Upper lobe of left lung (tissue), 6 donors: ENCODE results near the gene NGEF. TPM values are rescaled to one million over a fixed set of nuclear protein-coding genes. Genes with fewer than 3 reads are reported as not detected.

Experiments used
- ATAC-seq, 2 donors: fragments of 200-7000 bp; cut with Tn5 transposase; one replicate each; pipeline ENCODE4 v1.9.1; 2022; ENCODE audit warnings: mild to moderate bottlenecking in 2 of 2, moderate library complexity in 2 of 2; ENCODE audit not compliant: low FRiP score in 2 of 2
- DNase-seq, 2 donors: peaks; one replicate each; pipeline ENCODE4 v3.0.0-alpha.2; 2019 to 2020
- H3K27ac ChIP-seq, 4 donors: fragments of 200-600 bp; sonication (generic); one replicate each; pipeline ENCODE4 v1.5.1; 2016 to 2019
- H3K27me3 ChIP-seq, 4 donors: fragments of 200-600 bp; sonication (generic); one replicate each; pipeline ENCODE4 v1.5.1; 2017 to 2019
- H3K36me3 ChIP-seq, 4 donors: fragments of 200-600 bp; sonication (generic); one replicate each; pipeline ENCODE4 v1.5.1; 2016 to 2019
- H3K4me1 ChIP-seq, 4 donors: fragments of 200-600 bp; sonication (generic); one replicate each; pipeline ENCODE4 v1.5.1; 2018 to 2019
- H3K4me3 ChIP-seq, 4 donors: fragments of 200-600 bp; sonication (generic); one replicate each; pipeline ENCODE4 v1.5.1; 2017 to 2019; ENCODE audit warnings: mild to moderate bottlenecking in 2 of 4, moderate library complexity in 1 of 4
- H3K9me3 ChIP-seq, 4 donors: fragments of 200-600 bp; sonication (generic); one replicate each; pipeline ENCODE4 v1.5.1; 2018 to 2019
- EP300 ChIP-seq, 4 donors: sonication (generic); formaldehyde crosslinking; IDR thresholded peaks; one replicate each; pipeline ENCODE4 v1.5.1; 2017; ENCODE audit warnings: antibody characterized with exemption in 4 of 4, control low read depth in 2 of 4
- POLR2A ChIP-seq, 4 donors: fragments of 450-650 bp; IDR thresholded peaks; one replicate each; pipeline ENCODE4 v1.5.1; 2016 to 2017; ENCODE audit warnings: antibody characterized with exemption in 4 of 4, mild to moderate bottlenecking in 2 of 4
- POLR2AphosphoS5 ChIP-seq, 2 donors: sonication (generic); formaldehyde crosslinking; IDR thresholded peaks; one replicate each; pipeline ENCODE4 v1.5.1; 2017; ENCODE audit warnings: antibody characterized with exemption in 2 of 2
- WGBS, 2 donors: methylation state at CpG; one replicate each; pipeline ENCODE4 v1.1.5; 2017 to 2018; 5-methylcytosine and 5-hydroxymethylcytosine counted together
- total RNA-seq, 6 donors: library from RNA; depleted of rRNA in 4 of 6; stranded (reverse); fragments of >200 nt in 4 of 6; gene quantifications; one replicate each; pipeline versions ENCODE4 v1.1.0 to v1.2.1, GENCODE V29; 2016 to 2021
- TF ChIP-seq, protein P1 (sequence below), 6 experiments: fragments of 450-650 bp in 4 of 6; fragments of 200-600 bp in 2 of 6; sonication (generic) in 2 of 6; IDR thresholded peaks; one replicate each; pipeline ENCODE4 v1.5.1; 2016 to 2019; ENCODE audit warnings: antibody characterized with exemption in 6 of 6
- donor health status: DM: no; HTN: no; CAD: no; lungs with moderate emphysema.
- donor health status: DM: no; HTN: yes; CAD: no; lungs with severe emphysema.

Gene NGEF
- total RNA-seq, 6 donors from 2014 or later, result 0.29 to 6.3 (median 0.98) TPM; not detected in 1

DNA sequence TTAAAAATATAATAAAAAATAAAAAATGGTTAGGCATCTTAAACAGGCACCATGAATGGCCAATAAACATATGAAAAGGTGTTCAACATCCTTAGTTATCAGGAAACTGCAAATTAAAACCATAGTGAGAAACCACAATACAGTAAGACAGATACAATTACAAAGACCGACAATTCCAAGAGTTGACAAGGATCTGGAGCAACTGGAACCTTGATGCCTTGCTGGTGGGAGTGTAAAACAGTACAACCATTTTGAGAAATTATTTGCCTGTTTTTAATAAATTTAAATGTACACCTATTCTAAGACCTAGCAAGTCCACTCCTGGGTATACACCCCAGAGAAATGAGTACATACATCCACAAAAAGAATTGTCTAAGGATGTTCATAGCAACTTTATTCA lies 49.1 kb downstream of the NGEF start:
- Histone ChIP-seq H3K27ac (no peak overlapping the region), H3K4me1 (no peaks in the 10 kb centered on the region), H3K9me3 (peaks cover 0 to 9% (median 3%) of the 10 kb centered on the region in 4 donors), H3K36me3 (no peaks in the 10 kb centered on the region), H3K27me3 (no peaks in the 10 kb centered on the region), H3K4me3 (no peak overlapping the region)
- ATAC-seq (no peak), DNase-seq (no peak)
- 100% methylated on average over 1 of the region's 1 CpG for WGBS, 2 donors
- no peak for TF ChIP-seq EP300 (IDR thresholded peaks at IDR 0.05)
- TF ChIP-seq POLR2A (IDR thresholded peaks at IDR 0.05), result no peak
- TF ChIP-seq, protein P1, sequence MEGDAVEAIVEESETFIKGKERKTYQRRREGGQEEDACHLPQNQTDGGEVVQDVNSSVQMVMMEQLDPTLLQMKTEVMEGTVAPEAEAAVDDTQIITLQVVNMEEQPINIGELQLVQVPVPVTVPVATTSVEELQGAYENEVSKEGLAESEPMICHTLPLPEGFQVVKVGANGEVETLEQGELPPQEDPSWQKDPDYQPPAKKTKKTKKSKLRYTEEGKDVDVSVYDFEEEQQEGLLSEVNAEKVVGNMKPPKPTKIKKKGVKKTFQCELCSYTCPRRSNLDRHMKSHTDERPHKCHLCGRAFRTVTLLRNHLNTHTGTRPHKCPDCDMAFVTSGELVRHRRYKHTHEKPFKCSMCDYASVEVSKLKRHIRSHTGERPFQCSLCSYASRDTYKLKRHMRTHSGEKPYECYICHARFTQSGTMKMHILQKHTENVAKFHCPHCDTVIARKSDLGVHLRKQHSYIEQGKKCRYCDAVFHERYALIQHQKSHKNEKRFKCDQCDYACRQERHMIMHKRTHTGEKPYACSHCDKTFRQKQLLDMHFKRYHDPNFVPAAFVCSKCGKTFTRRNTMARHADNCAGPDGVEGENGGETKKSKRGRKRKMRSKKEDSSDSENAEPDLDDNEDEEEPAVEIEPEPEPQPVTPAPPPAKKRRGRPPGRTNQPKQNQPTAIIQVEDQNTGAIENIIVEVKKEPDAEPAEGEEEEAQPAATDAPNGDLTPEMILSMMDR (IDR thresholded peaks at IDR 0.05), result no peak
- no peak for TF ChIP-seq POLR2AphosphoS5 (IDR thresholded peaks at IDR 0.05)

DNA sequence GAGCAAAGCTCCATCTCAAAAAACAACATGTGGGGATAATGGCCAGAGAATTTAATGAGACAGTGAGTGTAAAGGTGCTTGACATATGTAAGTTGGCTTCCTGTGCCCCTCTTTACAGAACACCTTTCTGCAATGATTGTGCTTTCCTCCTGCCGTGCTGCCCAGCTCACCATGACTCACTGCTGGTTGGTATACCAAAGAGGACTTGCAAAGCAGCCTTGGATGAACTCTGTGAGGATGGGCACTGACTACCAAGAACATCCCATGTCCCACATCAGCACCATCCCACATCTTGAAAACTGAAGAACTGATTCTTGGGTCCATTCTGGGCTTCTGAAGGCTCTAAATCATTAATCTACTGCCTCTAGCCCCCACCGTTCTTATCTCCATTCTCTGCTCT lies 52.2 kb downstream of the NGEF start:
- ATAC-seq, result no peak
- no peak for DNase-seq
- H3K36me3 ChIP-seq, result no peaks in the 10 kb centered on the region
- no peaks in the 10 kb centered on the region for H3K27me3 ChIP-seq
- H3K27ac ChIP-seq, result no peak overlapping the region
- WGBS, 2 donors, result 33 to 87% methylated on average over 2 of the region's 2 CpGs
- H3K9me3 ChIP-seq, result peaks cover 0 to 9% (median 3%) of the 10 kb centered on the region in 4 donors
- no peak overlapping the region for H3K4me3 ChIP-seq
- no peaks in the 10 kb centered on the region for H3K4me1 ChIP-seq
- no peak for TF ChIP-seq POLR2AphosphoS5 (IDR thresholded peaks at IDR 0.05)
- TF ChIP-seq, protein P1 (IDR thresholded peaks at IDR 0.05), result no peak
- no peak for TF ChIP-seq POLR2A (IDR thresholded peaks at IDR 0.05)
- no peak for TF ChIP-seq EP300 (IDR thresholded peaks at IDR 0.05)

DNA sequence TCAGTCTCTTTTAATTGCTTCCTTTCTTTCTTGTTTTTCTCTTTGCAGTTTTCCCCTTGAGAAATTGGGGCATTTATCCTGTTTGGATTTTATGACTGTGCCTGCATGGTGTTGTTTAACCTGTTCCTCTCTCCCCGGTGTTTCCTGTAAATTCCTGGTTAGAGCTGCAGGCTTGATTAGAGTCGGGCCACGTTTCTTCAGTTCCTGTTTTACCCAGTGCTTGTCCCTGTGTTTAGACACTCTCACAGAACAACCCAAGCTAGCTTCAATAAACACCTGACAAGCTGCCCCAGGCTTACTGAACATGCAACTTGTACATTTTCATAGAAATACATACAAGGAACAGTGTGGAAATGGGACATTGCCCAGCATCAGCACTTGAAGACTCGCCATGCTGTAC lies 53.9 kb downstream of the NGEF start:
- Histone ChIP-seq H3K9me3 (peaks cover 0 to 9% (median 3%) of the 10 kb centered on the region in 4 donors), H3K4me1 (no peaks in the 10 kb centered on the region), H3K4me3 (no peak overlapping the region), H3K27me3 (no peaks in the 10 kb centered on the region), H3K27ac (no peak overlapping the region), H3K36me3 (no peaks in the 10 kb centered on the region)
- WGBS, 2 donors, result 76 to 87% methylated on average over 4 of the region's 4 CpGs
- no peak for TF ChIP-seq POLR2A (IDR thresholded peaks at IDR 0.05)
- TF ChIP-seq, protein P1 (IDR thresholded peaks at IDR 0.05), result no peak
- no peak for TF ChIP-seq POLR2AphosphoS5 (IDR thresholded peaks at IDR 0.05)
- TF ChIP-seq EP300 (IDR thresholded peaks at IDR 0.05), result no peak
- DNase-seq, result no peak
- no peak for ATAC-seq

DNA sequence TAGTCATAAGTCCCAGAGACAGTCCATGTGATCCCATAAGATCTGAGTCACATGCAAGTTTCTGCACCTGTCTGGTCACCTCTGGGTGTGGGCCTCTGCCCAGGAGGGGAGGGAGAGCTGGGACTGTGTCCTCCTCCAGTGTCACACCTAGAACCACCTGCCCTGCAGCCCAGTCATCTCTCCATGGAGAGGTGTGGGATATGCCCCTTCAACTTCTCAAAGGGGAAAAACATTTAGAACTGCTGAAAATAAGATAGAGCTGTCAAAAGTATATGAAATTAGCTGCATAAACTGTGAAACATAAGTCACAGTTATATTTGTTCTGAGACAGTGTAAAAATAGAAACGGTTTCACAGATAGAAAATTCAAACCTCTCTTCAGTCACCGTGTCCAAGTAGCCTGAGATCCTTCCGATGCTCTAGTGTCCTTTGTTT lies 55.4 kb downstream of the NGEF start:
- Histone ChIP-seq H3K4me1 (no peaks in the 10 kb centered on the region), H3K36me3 (no peaks in the 10 kb centered on the region), H3K9me3 (peaks cover 0 to 9% (median 3%) of the 10 kb centered on the region in 4 donors), H3K27me3 (no peaks in the 10 kb centered on the region), H3K27ac (no peak overlapping the region), H3K4me3 (no peak overlapping the region)
- WGBS, 2 donors, result 89 to 91% methylated on average over 3 of the region's 3 CpGs
- TF ChIP-seq EP300 (IDR thresholded peaks at IDR 0.05) (no peak), POLR2AphosphoS5 (IDR thresholded peaks at IDR 0.05) (no peak), POLR2A (IDR thresholded peaks at IDR 0.05) (no peak)
- TF ChIP-seq, protein P1 (IDR thresholded peaks at IDR 0.05), result no peak
- no peak for DNase-seq
- ATAC-seq, result no peak

DNA sequence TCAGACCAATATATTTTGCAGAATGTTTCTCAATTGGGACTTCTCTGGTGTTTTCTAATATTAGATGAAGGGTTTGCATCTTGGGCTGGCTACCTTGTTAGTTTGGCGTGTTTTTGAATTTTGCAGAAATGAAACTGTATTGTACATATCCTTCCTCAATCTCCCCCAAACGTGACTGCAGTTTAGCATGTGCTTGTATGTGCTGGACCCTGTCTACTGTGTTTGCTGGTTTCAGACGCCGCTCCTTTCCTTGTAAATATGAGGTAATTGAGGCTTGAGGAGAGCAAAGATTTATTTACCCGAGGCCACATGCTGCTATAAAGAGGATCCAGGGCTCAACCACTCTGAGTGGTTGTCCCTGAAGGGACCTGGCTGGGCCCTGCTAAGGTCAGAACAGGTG lies 57.2 kb downstream of the NGEF start:
- Histone ChIP-seq H3K27ac (no peak overlapping the region), H3K27me3 (no peaks in the 10 kb centered on the region), H3K9me3 (no peaks in the 10 kb centered on the region), H3K4me3 (no peak overlapping the region), H3K4me1 (no peaks in the 10 kb centered on the region), H3K36me3 (no peaks in the 10 kb centered on the region)
- no peak for ATAC-seq
- TF ChIP-seq, protein P1 (IDR thresholded peaks at IDR 0.05), result no peak
- no peak for TF ChIP-seq POLR2AphosphoS5 (IDR thresholded peaks at IDR 0.05)
- no peak for TF ChIP-seq POLR2A (IDR thresholded peaks at IDR 0.05)
- no peak for TF ChIP-seq EP300 (IDR thresholded peaks at IDR 0.05)
- WGBS, 2 donors, result 71 to 73% methylated on average over 5 of the region's 5 CpGs
- DNase-seq, result no peak
